ENCODE measurements around the gene ETNK1. TPM values are rescaled to one million over a fixed set of nuclear protein-coding genes. Genes with fewer than 3 reads are reported as not detected.

ETNK1 gene
- polyA plus RNA-seq, 1 of the 3 experiments (the other 2 are of a cell fraction), result 7.9 TPM

DNA sequence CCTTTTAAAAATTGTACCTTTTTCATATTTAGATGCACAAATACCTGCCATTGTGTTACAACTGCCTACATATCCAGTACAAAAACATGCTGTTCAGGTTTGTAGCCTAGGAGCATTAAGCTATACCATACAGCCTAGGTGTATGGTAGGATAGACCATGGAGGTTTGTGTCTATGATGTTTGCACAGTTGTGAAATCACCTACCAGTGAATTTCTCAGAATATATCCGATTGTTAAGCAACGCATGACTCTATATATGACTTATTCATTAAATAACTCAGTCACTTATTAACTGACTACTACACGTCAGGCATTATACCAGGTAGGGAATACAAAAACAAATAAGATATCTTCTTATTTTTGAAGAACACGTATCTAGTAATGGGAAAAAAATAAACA, 26.2 kb upstream of the ETNK1 start:
- H3K4me1 ChIP-seq (ENCODE audit: control insufficient read depth in 1 of 2, insufficient read depth in 2 of 2, low read depth in 1 of 2, low read length in 1 of 2), result no peaks in the 10 kb centered on the region
- H3K4me3 ChIP-seq (ENCODE audit: low read depth in 2 of 2, low read length in 1 of 2), result no peak overlapping the region
- no peak overlapping the region for H2AFZ ChIP-seq (ENCODE audit: low read depth)
- WGBS (ENCODE audit: low lambda C conversion rate), result 75% methylated on average over 4 of the region's 4 CpGs
- no peak overlapping the region for H3K9ac ChIP-seq
- POLR2A ChIA-PET, result no interaction called here
- no peak overlapping the region for H3K4me2 ChIP-seq
- no peaks in the 10 kb centered on the region for H4K20me1 ChIP-seq (ENCODE audit: insufficient read depth)
- TF ChIP-seq, protein P1, sequence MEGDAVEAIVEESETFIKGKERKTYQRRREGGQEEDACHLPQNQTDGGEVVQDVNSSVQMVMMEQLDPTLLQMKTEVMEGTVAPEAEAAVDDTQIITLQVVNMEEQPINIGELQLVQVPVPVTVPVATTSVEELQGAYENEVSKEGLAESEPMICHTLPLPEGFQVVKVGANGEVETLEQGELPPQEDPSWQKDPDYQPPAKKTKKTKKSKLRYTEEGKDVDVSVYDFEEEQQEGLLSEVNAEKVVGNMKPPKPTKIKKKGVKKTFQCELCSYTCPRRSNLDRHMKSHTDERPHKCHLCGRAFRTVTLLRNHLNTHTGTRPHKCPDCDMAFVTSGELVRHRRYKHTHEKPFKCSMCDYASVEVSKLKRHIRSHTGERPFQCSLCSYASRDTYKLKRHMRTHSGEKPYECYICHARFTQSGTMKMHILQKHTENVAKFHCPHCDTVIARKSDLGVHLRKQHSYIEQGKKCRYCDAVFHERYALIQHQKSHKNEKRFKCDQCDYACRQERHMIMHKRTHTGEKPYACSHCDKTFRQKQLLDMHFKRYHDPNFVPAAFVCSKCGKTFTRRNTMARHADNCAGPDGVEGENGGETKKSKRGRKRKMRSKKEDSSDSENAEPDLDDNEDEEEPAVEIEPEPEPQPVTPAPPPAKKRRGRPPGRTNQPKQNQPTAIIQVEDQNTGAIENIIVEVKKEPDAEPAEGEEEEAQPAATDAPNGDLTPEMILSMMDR (IDR thresholded peaks at IDR 0.05), result no peak
- TF ChIP-seq TCF12 (IDR thresholded peaks at IDR 0.05) (no peak), RFX5 (IDR thresholded peaks at IDR 0.05; ENCODE audit: low read length) (no peak), USF1 (IDR thresholded peaks at IDR 0.05; ENCODE audit: borderline replicate concordance, low read depth) (no peak), SIN3A (IDR thresholded peaks at IDR 0.05; ENCODE audit: borderline replicate concordance, low read depth, low read length) (no peak), GATA2 (CRISPR knock-in tag; IDR thresholded peaks at IDR 0.05) (no peak), TEAD4 (IDR thresholded peaks at IDR 0.05; ENCODE audit: borderline replicate concordance, insufficient read depth) (no peak), NRF1 (IDR thresholded peaks at IDR 0.05; ENCODE audit: low read depth, low read length) (no peak), RAD21 (IDR thresholded peaks at IDR 0.05; ENCODE audit: low read length) (no peak), RCOR1 (IDR thresholded peaks at IDR 0.05; ENCODE audit: low read length) (no peak)
- no peaks in the 10 kb centered on the region for H3K9me3 ChIP-seq
- no peak overlapping the region for H3K27ac ChIP-seq (ENCODE audit: low read depth in 2 of 2, low read length in 1 of 2)
- no peaks in the 10 kb centered on the region for H3K36me3 ChIP-seq (replicated peaks in 1 of 2; ENCODE audit: control insufficient read depth in 1 of 2, insufficient read depth in 2 of 2, low read length in 1 of 2)
- CTCF ChIA-PET, result interaction anchor here (1.0 kb wide), 1 partner anchor 54 kb away, joined by 3 read pairs; the partner anchor contains the start of gene C2CD5
- no peak for DNase-seq
- H3F3A ChIP-seq (replicated peaks; ENCODE audit: insufficient read depth), result no peaks in the 10 kb centered on the region
- no peaks in the 10 kb centered on the region for H3K79me2 ChIP-seq (ENCODE audit: insufficient read depth)
- no peaks in the 10 kb centered on the region for H3K27me3 ChIP-seq (ENCODE audit: insufficient read depth)
- no peaks in the 10 kb centered on the region for H3K9me2 ChIP-seq

DNA sequence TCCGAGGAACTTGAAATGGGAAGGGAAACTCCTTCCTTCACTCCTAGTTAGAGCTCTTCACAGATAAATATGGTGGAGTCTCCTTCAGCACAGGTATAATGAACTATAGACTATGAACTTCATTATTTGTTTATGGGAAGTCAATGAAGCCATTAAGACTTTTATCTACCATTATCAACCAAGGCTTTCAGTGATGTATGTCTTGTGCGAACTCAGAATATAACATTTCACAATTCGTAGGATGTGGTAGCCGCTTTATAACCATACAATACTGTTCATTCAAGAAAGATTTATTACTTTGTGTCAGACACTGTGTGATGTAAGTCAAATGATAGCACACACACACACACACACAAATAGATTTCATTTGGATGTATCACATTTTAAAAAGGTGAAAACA, 24.8 kb upstream of the ETNK1 start:
- 76% methylated on average over 4 of the region's 4 CpGs for WGBS (ENCODE audit: low lambda C conversion rate)
- CTCF ChIA-PET, result no interaction called here
- TF ChIP-seq ELF1 (IDR thresholded peaks at IDR 0.05) (no peak), MXI1 (IDR thresholded peaks at IDR 0.05; ENCODE audit: low read depth, low read length) (no peak), NRF1 (IDR thresholded peaks at IDR 0.05; ENCODE audit: low read depth, low read length) (no peak), ZBTB33 (IDR thresholded peaks at IDR 0.05; ENCODE audit: borderline replicate concordance, low read depth) (no peak), REST (IDR thresholded peaks at IDR 0.05; ENCODE audit: low read depth, low read length) (no peak), TAF1 (IDR thresholded peaks at IDR 0.05; ENCODE audit: borderline replicate concordance, low read depth, low read length) (no peak), FOSL2 (IDR thresholded peaks at IDR 0.05; ENCODE audit: borderline replicate concordance, low read depth) (no peak), CHD2 (IDR thresholded peaks at IDR 0.05; ENCODE audit: low read length, partially characterized antibody) (no peak)
- TF ChIP-seq, protein P1 (IDR thresholded peaks at IDR 0.05), result no peak

More for the DNA sequence above, 24.8 kb upstream of the ETNK1 start:
- POLR2A ChIA-PET, result interaction anchor here (1.0 kb wide), 1 partner anchor 11 kb away, joined by 3 read pairs; no protein-coding TSS in a partner anchor
- no peak overlapping the region for H2AFZ ChIP-seq (ENCODE audit: low read depth)
- H3K9ac ChIP-seq, result no peak overlapping the region
- H3K27ac ChIP-seq (ENCODE audit: low read depth in 2 of 2, low read length in 1 of 2), result no peak overlapping the region
- no peak for DNase-seq
- no peaks in the 10 kb centered on the region for H4K20me1 ChIP-seq (ENCODE audit: insufficient read depth)
- no peak overlapping the region for H3K4me3 ChIP-seq (ENCODE audit: low read depth in 2 of 2, low read length in 1 of 2)
- H3K9me2 ChIP-seq, result no peaks in the 10 kb centered on the region
- H3K9me3 ChIP-seq, result no peaks in the 10 kb centered on the region
- no peaks in the 10 kb centered on the region for H3K79me2 ChIP-seq (ENCODE audit: insufficient read depth)
- no peaks in the 10 kb centered on the region for H3F3A ChIP-seq (replicated peaks; ENCODE audit: insufficient read depth)
- no peaks in the 10 kb centered on the region for H3K4me1 ChIP-seq (ENCODE audit: control insufficient read depth in 1 of 2, insufficient read depth in 2 of 2, low read depth in 1 of 2, low read length in 1 of 2)
- H3K4me2 ChIP-seq, result no peak overlapping the region
- H3K36me3 ChIP-seq (replicated peaks in 1 of 2; ENCODE audit: control insufficient read depth in 1 of 2, insufficient read depth in 2 of 2, low read length in 1 of 2), result no peaks in the 10 kb centered on the region
- H3K27me3 ChIP-seq (ENCODE audit: insufficient read depth), result no peaks in the 10 kb centered on the region

All from SK-N-SH (cell line).